ENCODE measurements around the gene CRABP2.

Gene CRABP2

DNA sequence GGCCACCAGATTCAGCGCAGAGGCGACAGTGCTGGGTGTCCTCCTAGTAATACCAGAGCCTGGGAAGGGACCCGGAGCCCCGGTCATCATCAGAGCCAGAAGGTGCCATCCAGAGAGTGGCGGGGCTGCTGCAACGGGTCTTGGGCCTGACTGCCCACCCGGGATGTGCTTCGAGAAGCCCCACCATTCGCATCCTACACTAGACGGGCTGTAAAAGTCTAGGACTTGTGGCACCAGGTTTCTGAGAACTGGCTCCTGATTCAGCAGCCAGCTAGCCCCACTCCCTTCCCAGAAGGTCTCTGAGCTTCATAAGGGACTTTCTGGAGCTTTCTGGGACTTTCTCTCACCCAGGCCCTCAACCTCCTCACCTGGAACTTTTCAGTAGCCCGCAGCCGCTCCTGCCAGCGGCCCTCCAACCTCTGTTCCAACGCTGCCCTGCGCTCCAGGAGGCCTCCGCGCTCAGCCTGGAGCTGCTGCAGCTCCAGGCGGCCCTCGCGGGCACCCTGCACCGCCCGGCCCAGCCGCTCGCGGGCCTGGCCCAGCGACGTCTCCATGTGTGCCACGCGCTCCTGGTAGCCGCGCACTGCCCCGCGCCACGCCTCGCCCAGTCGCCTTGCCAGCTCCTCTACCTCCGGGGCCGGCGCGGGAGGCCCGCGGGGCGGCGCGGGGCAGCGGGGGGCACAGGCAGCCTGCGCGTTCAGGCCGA, 29.1 kb downstream of the CRABP2 start:
- peak overlapping the region in 4 of 11 experiments; percentile 13 to 33 (median 22); a peak in 4 of 22 replicates for H3K9ac ChIP-seq
- H4K20me1 ChIP-seq, result peaks cover 0 to 14% (median 0%) of the 10 kb centered on the region in 11 experiments; a peak in 3 of 22 replicates
- H3K27me3 ChIP-seq, result peaks cover 56 to 80% (median 69%) of the 10 kb centered on the region in 11 experiments
- H3K4me2 ChIP-seq, result peak overlapping the region in 10 of 11 experiments; percentile 36 to 73 (median 58); a peak in 19 of 22 replicates
- no peak overlapping the region for H3K27ac ChIP-seq
- no peaks in the 10 kb centered on the region for H3K9me3 ChIP-seq (replicated peaks in 1 of 11)
- peaks cover 13 to 56% (median 41%) of the 10 kb centered on the region in 10 experiments for H3K4me1 ChIP-seq
- no peak for TF ChIP-seq Cebpa-rat (IDR thresholded peaks at IDR 0.05)
- H3K4me3 ChIP-seq, result no peak overlapping the region
- H3K36me3 ChIP-seq, result no peaks in the 10 kb centered on the region

DNA sequence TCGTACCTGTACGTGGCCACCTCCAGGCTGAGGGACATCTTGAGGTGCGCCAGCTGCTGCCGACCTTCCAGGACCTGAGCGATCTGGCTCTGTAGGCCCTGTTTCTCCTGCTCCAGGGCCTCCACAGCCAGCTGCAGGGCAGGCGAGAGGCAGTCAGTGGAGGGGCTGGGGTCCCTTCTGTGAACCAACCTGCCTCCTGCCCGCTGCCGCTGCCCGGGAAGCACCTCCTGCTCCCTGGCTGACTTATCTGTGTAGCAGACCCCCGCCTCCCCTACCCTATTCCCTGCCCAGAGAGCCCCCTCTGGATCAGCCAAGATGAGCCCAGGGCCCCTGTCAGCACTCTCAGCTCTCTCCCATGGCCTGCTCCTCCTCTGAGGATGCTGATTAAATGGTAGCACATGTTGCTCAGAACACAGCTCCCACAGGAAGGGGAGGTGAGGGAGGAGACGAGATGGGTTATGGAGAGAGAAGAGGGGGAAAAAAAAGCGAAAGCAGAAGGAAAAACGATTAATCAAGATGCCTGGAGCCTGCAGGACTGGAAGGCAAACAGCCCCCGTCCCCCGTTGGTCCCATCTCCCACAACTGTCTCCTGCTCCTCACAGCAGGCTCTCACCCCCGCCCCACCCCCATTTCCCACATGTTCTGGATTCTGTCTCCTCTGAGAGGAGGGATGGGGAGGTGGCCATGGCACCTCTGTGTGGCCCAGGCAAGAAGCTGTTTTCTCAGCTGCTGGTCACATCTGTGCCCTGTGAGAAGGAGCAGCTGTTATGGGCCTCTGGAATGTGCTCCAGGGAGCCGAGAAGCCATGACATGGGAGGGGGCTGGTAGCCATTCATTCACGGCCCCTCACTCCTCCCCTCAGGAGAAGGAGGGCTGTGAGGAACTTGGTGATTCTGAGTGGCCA, 29.9 kb downstream of the CRABP2 start:
- peak overlapping the region in 4 of 11 experiments; percentile 13 to 33 (median 22); a peak in 6 of 22 replicates for H3K9ac ChIP-seq
- peaks cover 13 to 61% (median 44%) of the 10 kb centered on the region in 10 experiments for H3K4me1 ChIP-seq
- no peaks in the 10 kb centered on the region for H3K36me3 ChIP-seq
- no peak for TF ChIP-seq Cebpa-rat (IDR thresholded peaks at IDR 0.05)
- H3K4me2 ChIP-seq, result peak overlapping the region in 10 of 11 experiments; percentile 36 to 73 (median 58); a peak in 17 of 22 replicates
- no peak overlapping the region for H3K4me3 ChIP-seq
- H4K20me1 ChIP-seq, result peaks cover 0 to 14% (median 0%) of the 10 kb centered on the region in 11 experiments; a peak in 3 of 22 replicates
- H3K9me3 ChIP-seq (replicated peaks in 1 of 11), result no peaks in the 10 kb centered on the region
- peaks cover 49 to 77% (median 62%) of the 10 kb centered on the region in 11 experiments for H3K27me3 ChIP-seq
- H3K27ac ChIP-seq, result no peak overlapping the region

DNA sequence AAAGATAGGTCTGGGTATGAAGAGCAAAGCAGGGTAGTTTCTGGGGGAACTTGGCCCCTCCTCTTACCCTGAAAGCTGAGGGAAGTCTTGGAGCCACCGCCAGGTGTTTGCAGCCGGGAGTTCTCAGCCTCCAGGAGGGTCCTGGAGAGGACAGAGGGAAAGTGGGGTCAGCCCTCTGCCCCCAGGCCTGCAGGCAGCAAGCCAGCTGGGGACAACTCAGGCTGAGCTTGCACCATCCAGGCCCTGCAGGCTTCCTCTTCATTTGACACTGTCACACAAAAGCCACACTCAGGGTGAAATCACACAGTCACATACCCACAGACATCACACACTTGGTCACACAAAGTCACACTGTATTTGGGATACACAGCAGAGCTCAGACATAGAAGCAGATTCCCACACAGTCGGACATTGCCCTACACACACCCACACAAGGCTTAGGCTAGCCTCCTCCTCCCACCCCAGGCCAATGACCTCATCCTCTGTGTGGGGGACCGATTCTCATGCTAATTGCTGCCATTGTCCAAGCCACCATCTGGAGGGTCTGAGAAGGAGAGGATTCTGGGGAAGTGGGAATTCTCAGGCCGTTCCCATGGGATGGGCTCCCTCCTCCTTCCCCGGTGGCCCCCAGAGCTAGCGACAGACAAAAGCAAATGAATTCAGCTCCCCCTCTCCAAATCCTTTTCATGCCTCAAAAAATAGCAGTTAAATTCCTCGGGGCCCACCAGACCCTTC, 31.8 kb downstream of the CRABP2 start:
- Histone ChIP-seq H3K9ac (no peak overlapping the region; a peak in 1 of 22 replicates), H3K4me2 (no peak overlapping the region; a peak in 1 of 22 replicates), H3K4me3 (no peak overlapping the region), H3K9me3 (replicated peaks in 1 of 11) (no peaks in the 10 kb centered on the region), H4K20me1 (peaks cover 0 to 14% (median 0%) of the 10 kb centered on the region in 11 experiments; a peak in 2 of 22 replicates), H3K27me3 (peaks cover 30 to 58% (median 43%) of the 10 kb centered on the region in 11 experiments), H3K4me1 (peaks cover 13 to 73% (median 61%) of the 10 kb centered on the region in 10 experiments), H3K27ac (no peak overlapping the region), H3K36me3 (no peaks in the 10 kb centered on the region)
- no peak for TF ChIP-seq Cebpa-rat (IDR thresholded peaks at IDR 0.05)

DNA sequence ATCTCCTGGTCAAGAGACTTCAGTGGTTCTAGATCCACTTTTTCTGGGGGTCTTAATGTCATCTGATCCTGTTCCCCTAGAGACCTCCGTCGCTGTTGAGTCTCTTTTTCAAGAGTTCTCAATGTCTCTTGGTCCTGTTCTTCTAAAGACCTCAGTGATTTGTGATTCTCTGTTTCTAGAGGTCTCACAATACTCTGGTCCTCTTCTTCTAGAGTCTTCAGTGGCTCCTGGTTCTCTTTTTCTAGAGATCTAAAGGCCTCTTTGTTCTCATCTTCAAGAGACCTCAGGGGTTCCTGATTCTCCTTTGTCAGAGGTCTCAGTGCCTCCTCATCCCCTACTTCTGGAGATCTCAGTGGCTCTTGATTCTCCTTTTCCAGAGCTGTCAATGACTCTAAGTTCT, 33.6 kb downstream of the CRABP2 start:
- TF ChIP-seq Cebpa-rat (IDR thresholded peaks at IDR 0.05), result no peak
- Histone ChIP-seq H3K27ac (no peak overlapping the region), H3K9me3 (replicated peaks in 1 of 11) (no peaks in the 10 kb centered on the region), H3K4me2 (no peak overlapping the region), H3K27me3 (peaks cover 12 to 41% (median 25%) of the 10 kb centered on the region in 11 experiments), H3K36me3 (no peaks in the 10 kb centered on the region), H4K20me1 (peaks cover 0 to 14% (median 0%) of the 10 kb centered on the region in 11 experiments; a peak in 2 of 22 replicates), H3K4me1 (peaks cover 15 to 72% (median 60%) of the 10 kb centered on the region in 10 experiments; a peak in 19 of 20 replicates), H3K4me3 (no peak overlapping the region), H3K9ac (no peak overlapping the region)

DNA sequence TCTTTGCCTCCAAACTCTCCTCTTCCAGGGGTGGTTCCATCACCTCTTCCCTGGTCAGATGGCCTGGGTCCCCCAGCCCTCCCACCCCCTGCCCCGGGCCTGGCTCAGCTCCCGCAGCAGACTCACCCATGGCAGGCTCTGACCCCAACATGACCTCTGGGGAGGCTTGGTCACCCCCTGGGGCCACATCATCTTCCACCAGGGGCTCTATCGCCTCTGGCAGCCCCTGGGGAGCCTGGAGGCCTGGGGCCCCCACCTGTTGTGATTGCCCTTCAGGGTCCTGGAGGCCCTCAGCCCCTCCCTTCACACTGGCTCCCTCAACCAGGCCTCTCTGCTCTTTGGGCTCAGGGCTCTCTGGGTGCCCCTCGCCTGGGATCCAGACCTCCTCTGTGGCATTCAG, 34.6 kb downstream of the CRABP2 start:
- Histone ChIP-seq H4K20me1 (peaks cover 0 to 5% (median 0%) of the 10 kb centered on the region in 11 experiments; a peak in 2 of 22 replicates), H3K4me2 (peak overlapping the region in 9 of 11 experiments; percentile 61 to 88 (median 74); a peak in 17 of 22 replicates), H3K27ac (no peak overlapping the region), H3K9ac (0 out of 22 replicates have a peak overlapping the region, but pooled peaks of 2 of the 11 experiments have one; percentile 24 to 33), H3K36me3 (no peaks in the 10 kb centered on the region), H3K4me3 (no peak overlapping the region), H3K9me3 (replicated peaks in 1 of 11) (no peaks in the 10 kb centered on the region), H3K4me1 (peaks cover 21 to 72% (median 60%) of the 10 kb centered on the region in 10 experiments), H3K27me3 (peaks cover 2 to 30% (median 15%) of the 10 kb centered on the region in 11 experiments)
- TF ChIP-seq Cebpa-rat (IDR thresholded peaks at IDR 0.05), result no peak

DNA sequence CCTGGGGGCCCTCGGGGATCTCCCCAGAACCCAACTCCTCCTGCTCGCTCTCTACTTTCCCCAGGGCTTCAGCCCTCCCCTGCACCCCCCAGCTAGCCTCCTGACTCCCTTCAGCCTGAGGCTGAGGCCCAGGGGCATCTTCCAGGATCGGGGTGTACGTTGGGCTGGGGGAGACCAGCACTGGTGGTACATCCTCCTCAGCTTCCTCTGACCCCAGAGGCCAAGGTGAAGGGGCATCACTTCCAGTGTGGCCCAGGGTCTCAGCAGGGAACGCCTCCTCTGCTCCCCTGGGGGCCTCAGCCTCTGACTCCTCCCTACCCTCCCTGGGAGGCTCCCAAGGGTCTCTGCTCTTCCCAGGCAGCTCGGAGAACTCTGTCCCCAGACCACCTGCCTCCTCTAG, 35.0 kb downstream of the CRABP2 start:
- Histone ChIP-seq H3K9me3 (replicated peaks in 1 of 11) (no peaks in the 10 kb centered on the region), H3K27ac (no peak overlapping the region), H3K4me3 (no peak overlapping the region), H3K27me3 (peaks cover 0 to 26% (median 11%) of the 10 kb centered on the region in 11 experiments; a peak in 18 of 22 replicates), H4K20me1 (peaks cover 0 to 4% (median 0%) of the 10 kb centered on the region in 11 experiments; a peak in 1 of 22 replicates), H3K36me3 (no peaks in the 10 kb centered on the region), H3K9ac (peak overlapping the region in 4 of 11 experiments; percentile 24 to 37 (median 32); a peak in 3 of 22 replicates), H3K4me2 (peak overlapping the region in 10 of 11 experiments; percentile 26 to 88 (median 74); a peak in 18 of 22 replicates), H3K4me1 (peaks cover 23 to 72% (median 60%) of the 10 kb centered on the region in 10 experiments)
- no peak for TF ChIP-seq Cebpa-rat (IDR thresholded peaks at IDR 0.05)

DNA sequence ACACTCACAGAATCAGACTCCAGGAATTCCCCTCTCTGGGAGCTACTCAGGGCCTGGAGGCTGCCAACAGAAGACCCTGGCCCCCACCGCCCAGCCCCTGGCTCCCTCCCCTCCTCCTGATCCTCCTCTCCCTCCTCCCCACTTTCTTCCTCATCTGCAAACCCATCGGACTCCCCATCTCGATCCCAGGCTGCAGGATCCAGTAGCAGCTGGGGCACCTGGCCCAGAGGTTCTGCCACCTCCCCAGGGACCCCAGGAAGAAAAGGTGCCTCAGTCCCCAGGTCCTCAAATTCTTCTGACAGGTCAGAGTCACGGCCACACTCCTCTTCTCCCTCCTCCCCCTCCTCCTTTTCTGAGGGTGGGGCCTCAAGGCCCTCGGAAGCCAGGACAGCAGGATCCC, 35.6 kb downstream of the CRABP2 start:
- Histone ChIP-seq H3K27me3 (peaks cover 0 to 20% (median 5%) of the 10 kb centered on the region in 11 experiments; a peak in 11 of 22 replicates), H3K27ac (no peak overlapping the region), H3K4me3 (no peak overlapping the region), H3K9ac (peak overlapping the region in 3 of 11 experiments; percentile 30 to 37 (median 33); a peak in 2 of 22 replicates), H3K36me3 (no peaks in the 10 kb centered on the region), H3K4me2 (peak overlapping the region in 10 of 11 experiments; percentile 26 to 88 (median 74); a peak in 18 of 22 replicates), H3K9me3 (replicated peaks in 1 of 11) (no peaks in the 10 kb centered on the region), H3K4me1 (peaks cover 29 to 72% (median 64%) of the 10 kb centered on the region in 10 experiments), H4K20me1 (peaks cover 0 to 4% (median 0%) of the 10 kb centered on the region in 11 experiments; a peak in 1 of 22 replicates)
- no peak for TF ChIP-seq Cebpa-rat (IDR thresholded peaks at IDR 0.05)
